Daoy (cell line): ENCODE measurements around the gene MPND. TPM values are rescaled to one million over a fixed set of nuclear protein-coding genes. Genes with fewer than 3 reads are reported as not detected.

Experiments used
- DNase-seq: peaks from one replicate; pipeline ENCODE4 v3.0.0-alpha.2; 2015; ENCODE audit warnings: low read depth
- total RNA-seq: library from RNA; depleted of rRNA; stranded (reverse); fragments of >200 nt; shearing (Covaris generic); gene quantifications from 2 replicates; pipeline ENCODE4 v1.2.3, GENCODE V29; 2014; rRNA removed

Gene MPND
- total RNA-seq, 1 experiment from 2014 or later: 2.5 TPM

DNA sequence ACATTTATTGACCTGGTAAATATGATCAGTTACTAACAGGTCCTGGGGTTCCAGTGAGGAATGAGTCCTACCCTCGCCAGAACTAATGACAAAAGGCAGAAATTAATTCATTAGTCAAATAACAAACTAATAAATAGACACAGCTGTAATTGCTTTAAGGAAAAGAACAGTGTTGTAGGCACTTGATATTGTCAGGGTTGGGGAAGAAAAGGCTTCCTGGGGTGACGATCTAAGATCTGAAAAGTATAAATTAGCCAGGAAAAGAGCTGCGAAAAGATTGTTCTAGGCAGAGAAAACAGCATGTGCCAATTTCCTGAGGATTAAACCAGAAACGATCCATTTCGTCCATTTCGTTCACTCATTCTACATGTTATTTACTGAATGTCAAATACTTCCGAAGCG is 58.4 kb downstream of the MPND start:
- no peak for DNase-seq

DNA sequence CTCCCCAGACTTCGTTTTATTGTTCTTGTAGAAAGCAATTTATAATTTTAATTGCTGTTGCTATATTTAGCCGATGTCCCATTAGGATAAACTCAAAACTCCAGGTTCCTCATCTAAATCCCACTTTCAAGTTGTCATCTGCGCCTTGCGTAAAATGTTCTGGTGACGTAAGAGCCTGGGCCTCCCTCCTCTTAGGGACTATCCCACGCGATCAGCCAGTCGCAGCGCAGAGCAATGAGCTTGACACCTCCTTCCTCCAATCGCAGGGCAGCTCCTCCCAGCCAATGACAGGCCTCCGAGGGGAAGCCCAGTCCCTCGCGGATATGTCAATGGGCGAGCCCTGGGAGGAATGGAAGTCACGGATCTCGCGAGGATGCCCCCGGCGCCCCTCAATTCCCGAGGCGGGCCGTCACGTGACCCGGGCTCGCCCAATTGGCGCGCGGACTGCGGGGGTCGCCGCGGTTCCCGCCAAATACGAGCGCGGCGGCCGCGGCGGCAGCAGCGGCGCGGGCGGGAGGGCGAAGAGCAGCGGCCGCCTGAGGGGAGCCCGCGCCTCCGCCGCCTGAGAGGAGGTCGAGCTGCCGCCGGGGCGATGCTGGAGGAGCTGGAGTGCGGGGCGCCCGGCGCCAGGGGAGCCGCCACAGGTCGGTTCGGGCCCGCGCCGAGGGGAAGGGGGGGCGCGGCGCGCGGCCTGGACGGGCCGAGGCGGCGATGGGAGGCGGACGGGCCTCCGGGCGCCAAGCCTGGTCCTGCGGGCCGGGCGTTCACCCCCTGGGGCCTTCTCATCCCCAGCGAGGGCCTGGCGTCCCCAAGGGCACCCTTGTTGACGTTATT is 59.0 kb downstream of the MPND start, which contains the start of gene CHAF1A:
TSS of gene CHAF1A (plus strand) at position 470 of the 834 bp plus-strand sequence. CDS start at position 593, 123 bp downstream.
- peak; percentile 100 for DNase-seq

DNA sequence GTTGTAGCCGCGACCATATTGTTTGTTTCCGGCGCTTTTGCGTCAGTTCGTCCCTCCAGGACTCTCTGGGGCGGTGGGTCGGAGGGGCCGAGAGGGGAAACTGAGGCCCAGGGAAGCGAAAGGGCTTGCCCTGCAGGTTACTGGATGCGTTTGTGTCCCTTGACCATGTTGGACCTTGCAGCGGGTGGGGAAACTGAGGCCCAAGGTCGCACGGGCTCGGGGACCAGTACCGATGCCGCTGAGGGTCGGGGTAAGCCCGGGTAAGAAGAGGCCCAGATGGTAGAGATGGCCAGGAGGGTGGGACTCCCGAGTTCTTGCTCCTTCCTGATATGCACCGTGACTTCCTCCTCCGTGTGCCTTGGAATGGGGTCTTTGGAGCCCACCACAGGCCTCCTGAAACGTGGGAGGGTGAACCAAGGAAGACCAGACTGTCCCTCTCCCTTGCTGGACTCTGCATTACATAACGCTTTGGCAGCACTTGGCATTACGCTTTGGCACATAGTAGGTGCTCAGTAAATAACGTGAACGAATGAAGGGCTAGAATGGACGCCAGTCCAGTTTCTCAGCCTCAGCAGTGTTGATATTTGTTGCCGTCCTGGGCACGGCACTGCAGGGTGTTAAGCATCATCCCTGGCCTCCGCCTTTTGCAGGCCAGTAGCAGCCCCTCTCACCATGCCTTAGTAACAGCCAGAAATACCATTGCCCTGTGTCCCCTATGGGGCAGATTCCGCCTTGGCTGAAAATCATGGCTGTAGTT is 59.8 kb downstream of the MPND start:
- DNase-seq: peak; percentile 19

DNA sequence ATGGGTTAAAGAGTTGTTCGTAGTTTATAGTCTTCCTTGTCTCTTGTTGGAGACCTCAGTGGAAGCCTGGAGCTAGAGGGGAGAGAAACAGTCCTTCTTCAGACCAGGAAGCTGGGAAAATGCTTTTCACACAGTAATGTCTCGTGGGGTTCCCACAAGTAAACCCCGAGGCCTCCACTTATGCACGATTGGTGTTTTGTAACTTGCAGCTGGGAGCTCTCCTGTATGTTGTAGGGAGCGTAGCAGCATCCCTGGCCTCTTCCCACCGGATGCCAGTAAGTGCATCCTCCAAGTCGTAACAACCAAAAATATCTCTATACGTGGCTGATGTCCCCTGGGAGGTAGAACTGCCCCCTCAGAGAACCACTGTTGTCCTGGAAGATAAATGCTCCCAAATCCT is 62.6 kb downstream of the MPND start:
- no peak for DNase-seq

DNA sequence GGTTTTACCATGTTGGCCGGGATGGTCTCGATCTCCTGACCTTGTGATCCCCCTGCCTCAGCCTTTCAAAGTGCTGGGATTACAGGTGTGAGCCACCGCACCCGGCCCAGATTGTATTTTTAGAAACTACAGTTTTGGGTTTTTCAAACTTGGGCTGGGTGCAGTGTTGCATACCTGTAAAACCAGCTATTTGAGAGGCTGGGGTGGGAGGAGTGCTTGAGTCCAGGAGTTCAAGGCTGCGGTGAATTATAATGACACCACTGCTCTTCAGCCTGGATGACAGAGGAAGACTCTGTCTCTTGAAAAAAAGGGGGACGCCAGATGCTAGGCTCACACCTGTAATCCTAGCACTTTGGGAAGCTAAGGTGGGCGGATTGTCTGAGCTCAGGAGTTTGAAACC is 63.3 kb downstream of the MPND start:
- DNase-seq: no peak

- no peak for DNase-seq
Measured at GRCh38 chr19:4409123-4409933, 66.0 kb downstream of the MPND start.

Other genes starting within 250 kb of the MPND start
- 138 and 183 TPM in 2 replicates for gene MAP2K2, start 219.4 kb upstream of the MPND start, total RNA-seq
- gene CREB3L3, start 189.9 kb upstream of the MPND start, total RNA-seq: 0.17 TPM in 1 of 2 replicates, not detected in the other
- gene SIRT6, start 161.0 kb upstream of the MPND start, total RNA-seq: 19.0 and 23.9 TPM in 2 replicates
- gene ANKRD24, start 160.9 kb upstream of the MPND start, total RNA-seq: 0.34 and 0.74 TPM in 2 replicates
- gene EBI3, start 114.0 kb upstream of the MPND start, total RNA-seq: 3.0 and 7.0 TPM in 2 replicates
- 48.0 and 51.7 TPM in 2 replicates for gene YJU2, start 96.5 kb upstream of the MPND start, total RNA-seq
- not detected in 2 replicates for gene SHD, start 64.3 kb upstream of the MPND start, total RNA-seq
- gene TMIGD2, start 41.2 kb upstream of the MPND start, total RNA-seq: not detected in 2 replicates
- 28.3 and 47.4 TPM in 2 replicates for gene FSD1, start 39.0 kb upstream of the MPND start, total RNA-seq
- 28.9 and 35.7 TPM in 2 replicates for gene STAP2, start 4.7 kb upstream of the MPND start, total RNA-seq
- gene SH3GL1, start 57.0 kb downstream of the MPND start, total RNA-seq: 44.3 and 52.8 TPM in 2 replicates
- gene CHAF1A, start 59.1 kb downstream of the MPND start, total RNA-seq: 39.7 and 55.8 TPM in 2 replicates
- 57.9 and 72.7 TPM in 2 replicates for gene UBXN6, start 114.2 kb downstream of the MPND start, total RNA-seq
- gene HDGFL2, start 128.7 kb downstream of the MPND start, total RNA-seq: 57.4 and 79.1 TPM in 2 replicates
- gene PLIN4, start 174.9 kb downstream of the MPND start, total RNA-seq: 0.57 and 0.69 TPM in 2 replicates
- 0.15 and 1.3 TPM in 2 replicates for gene PLIN5, start 191.7 kb downstream of the MPND start, total RNA-seq
- 0.03 and 0.69 TPM in 2 replicates for gene LRG1, start 196.5 kb downstream of the MPND start, total RNA-seq
- gene SEMA6B, start 216.1 kb downstream of the MPND start, total RNA-seq: 2.3 and 3.2 TPM in 2 replicates